Stimulated activated CD4-positive, alpha-beta T cell treated with anti-CD3 and anti-CD28 coated beads, TNF-alpha, amount 100 ng/mL, for 24 hours (primary cell): ENCODE results near the gene TLCD2.
"Not testable (repeated sequence)": the region's sequence is repeated elsewhere in the genome, so short reads cannot be mapped to it uniquely, and the experiment has no call there.

Source experiments
- DNase-seq, 3 experiments: peaks; one replicate each; pipeline ENCODE4 v3.0.0-alpha.2; 2020; ENCODE audit warnings: low read depth in 3 of 3

TLCD2 gene

GRCh38 chr17:1718362-1719165 lies 8.4 kb upstream of the TLCD2 start:
- no peak for DNase-seq

- peak; percentile 76 to 83 (median 81) for DNase-seq
Observed at GRCh38 chr17:1716912-1717695, 6.9 kb upstream of the TLCD2 start.

GRCh38 chr17:1716076-1716911 lies 6.1 kb upstream of the TLCD2 start:
- DNase-seq: peak; percentile 99 to 100 (median 100)

GRCh38 chr17:1715803-1716075 lies 5.6 kb upstream of the TLCD2 start:
- DNase-seq: no peak

GRCh38 chr17:1714980-1715802 lies 5.0 kb upstream of the TLCD2 start:
- DNase-seq: peak in 1 of 3 experiments; percentile 51

GRCh38 chr17:1714427-1714979 lies 4.3 kb upstream of the TLCD2 start:
- no peak for DNase-seq

- no peak for DNase-seq
Observed at GRCh38 chr17:1713878-1714426, 3.8 kb upstream of the TLCD2 start.

GRCh38 chr17:1713160-1713877 lies 3.1 kb upstream of the TLCD2 start:
- DNase-seq: no peak

GRCh38 chr17:1712271-1712670 lies 2.1 kb upstream of the TLCD2 start:
- no peak for DNase-seq

GRCh38 chr17:1711804-1712203 lies 1.6 kb upstream of the TLCD2 start:
- DNase-seq: no peak

GRCh38 chr17:1710807-1711553 lies 803 bp upstream of the TLCD2 start:
- DNase-seq: no peak

GRCh38 chr17:1709403-1709951 lies 700 bp downstream of the TLCD2 start:
- DNase-seq: no peak

- not testable (repeated sequence) for DNase-seq
Observed at GRCh38 chr17:1708791-1709346, 1.3 kb downstream of the TLCD2 start.

- DNase-seq: no peak
Observed at GRCh38 chr17:1707107-1707506, 3.1 kb downstream of the TLCD2 start.

GRCh38 chr17:1705004-1705403 lies 5.2 kb downstream of the TLCD2 start:
- DNase-seq: no peak

- no peak for DNase-seq
Observed at GRCh38 chr17:1703063-1703462, 7.1 kb downstream of the TLCD2 start.

- DNase-seq: not testable (repeated sequence)
Observed at GRCh38 chr17:1699891-1700290, 10.3 kb downstream of the TLCD2 start.

- no peak for DNase-seq
Observed at GRCh38 chr17:1697681-1698080, 12.5 kb downstream of the TLCD2 start.

- no peak for DNase-seq
Observed at GRCh38 chr17:1695365-1695764, 14.8 kb downstream of the TLCD2 start.
